Measurements from ENCODE around the gene GP1BB.

GRCh38 chr22:19710020-19710768 lies 13.1 kb upstream of the GP1BB start:
- TF ChIP-seq CTCF (conservative IDR thresholded peaks at IDR 0.05) (no peak), ZFX (IDR thresholded peaks at IDR 0.05) (no peak)
